NCI-H146 (cell line): ENCODE measurements around the gene SELENOV.

ENCODE experiments used
- DNase-seq: peaks from one replicate; lab custom pipeline; 2025; lab: John Stamatoyannopoulos, UW

SELENOV gene

GRCh38 chr19:39558624-39559117 lies 43.7 kb downstream of the SELENOV start:
- peak; percentile 32 for DNase-seq

GRCh38 chr19:39563408-39563807 lies 48.5 kb downstream of the SELENOV start:
- no peak for DNase-seq

GRCh38 chr19:39566064-39566463 lies 51.1 kb downstream of the SELENOV start:
- DNase-seq = no peak

GRCh38 chr19:39568604-39569003 lies 53.7 kb downstream of the SELENOV start:
- no peak for DNase-seq
